Nephron progenitor cell (in vitro differentiated cells): ENCODE measurements around the gene JSRP1.

Experiments used
- DNase-seq: peaks from one replicate; pipeline ENCODE4 v3.0.0; 2021
- H3K27ac Mint-ChIP-seq: 2 replicates; pipeline ENCODE4 v1.8.0; 2021; ENCODE audit warnings: mild to moderate bottlenecking, moderate library complexity, mixed read lengths
- H3K27me3 Mint-ChIP-seq: 2 replicates; pipeline ENCODE4 v1.8.0; 2021; ENCODE audit warnings: mild to moderate bottlenecking, low read depth, mixed read lengths; ENCODE audit not compliant: poor library complexity
- H3K36me3 Mint-ChIP-seq: 2 replicates; pipeline ENCODE4 v1.8.0; 2021; ENCODE audit warnings: low read depth, mixed read lengths
- H3K4me1 Mint-ChIP-seq: 2 replicates; pipeline ENCODE4 v1.8.0; 2021; ENCODE audit warnings: mixed read lengths
- H3K4me3 Mint-ChIP-seq: 2 replicates; pipeline ENCODE4 v1.8.0; 2021; ENCODE audit warnings: mild to moderate bottlenecking, moderate library complexity, mixed read lengths
- H3K9me3 Mint-ChIP-seq: 2 replicates; pipeline ENCODE4 v1.8.0; 2021; ENCODE audit warnings: mild to moderate bottlenecking, moderate library complexity, mixed read lengths
- CTCF ChIP-seq: fragments of 200-600 bp; sonication (generic); IDR thresholded peaks from 2 replicates; pipeline ENCODE4 v1.5.0; 2021; ENCODE audit warnings: antibody characterized with exemption

Gene JSRP1

GRCh38 chr19:2277138-2277537, 20.9 kb upstream of the JSRP1 start:
- Mint-ChIP-seq H3K36me3 (peaks cover 23% of the 10 kb centered on the region), H3K4me1 (peaks cover 28% of the 10 kb centered on the region), H3K4me3 (no peak overlapping the region), H3K9me3 (no peaks in the 10 kb centered on the region), H3K27ac (no peak overlapping the region), H3K27me3 (peaks cover 28% of the 10 kb centered on the region)
- no peak for DNase-seq
- TF ChIP-seq CTCF = no peak

- no peak overlapping the region for H3K27ac Mint-ChIP-seq
- H3K4me3 Mint-ChIP-seq = no peak overlapping the region
- H3K27me3 Mint-ChIP-seq = peaks cover 22% of the 10 kb centered on the region
- no peak for TF ChIP-seq CTCF
- H3K4me1 Mint-ChIP-seq = peaks cover 33% of the 10 kb centered on the region
- no peak for DNase-seq
- no peaks in the 10 kb centered on the region for H3K9me3 Mint-ChIP-seq
- peaks cover 27% of the 10 kb centered on the region for H3K36me3 Mint-ChIP-seq
Measured at GRCh38 chr19:2276429-2276986, 20.3 kb upstream of the JSRP1 start.

- H3K27me3 Mint-ChIP-seq = peaks cover 20% of the 10 kb centered on the region
- peaks cover 36% of the 10 kb centered on the region for H3K4me1 Mint-ChIP-seq
- H3K4me3 Mint-ChIP-seq = no peak overlapping the region
- no peaks in the 10 kb centered on the region for H3K9me3 Mint-ChIP-seq
- no peak for DNase-seq
- H3K27ac Mint-ChIP-seq = no peak overlapping the region
- no peak for TF ChIP-seq CTCF
- peaks cover 27% of the 10 kb centered on the region for H3K36me3 Mint-ChIP-seq
Measured at GRCh38 chr19:2275588-2276428, 19.6 kb upstream of the JSRP1 start.

GRCh38 chr19:2274931-2275535, 18.8 kb upstream of the JSRP1 start:
- H3K36me3 Mint-ChIP-seq = peaks cover 27% of the 10 kb centered on the region
- H3K4me1 Mint-ChIP-seq = peaks cover 36% of the 10 kb centered on the region
- DNase-seq = peak; percentile 64
- H3K9me3 Mint-ChIP-seq = no peaks in the 10 kb centered on the region
- no peak overlapping the region for H3K27ac Mint-ChIP-seq
- H3K4me3 Mint-ChIP-seq = no peak overlapping the region
- H3K27me3 Mint-ChIP-seq = peaks cover 13% of the 10 kb centered on the region
- TF ChIP-seq CTCF = peak; percentile 48

GRCh38 chr19:2274185-2274711, 18.0 kb upstream of the JSRP1 start:
- Mint-ChIP-seq H3K36me3 (peaks cover 27% of the 10 kb centered on the region), H3K4me3 (peak overlapping the region; percentile 77), H3K9me3 (no peaks in the 10 kb centered on the region), H3K27ac (peak overlapping the region; percentile 68), H3K4me1 (peaks cover 36% of the 10 kb centered on the region), H3K27me3 (peaks cover 12% of the 10 kb centered on the region)
- no peak for DNase-seq
- TF ChIP-seq CTCF = no peak
